Gastrocnemius medialis (tissue), 4 donors: ENCODE measurements around the gene MSI2. TPM values are rescaled to one million over a fixed set of nuclear protein-coding genes. Genes with fewer than 3 reads are reported as not detected.

ENCODE experiments used
- ATAC-seq, 2 donors: fragments of 150-250 bp; one replicate each; pipeline ENCODE4 v1.9.1; 2016
- DNase-seq, 2 donors: peaks; one replicate each; pipeline ENCODE4 v3.0.0-alpha.2; 2019
- H3K27ac ChIP-seq, 4 donors: fragments of 200-600 bp; sonication (generic); 1 replicate in 1 of 4; 2 replicates in 3 of 4; pipeline ENCODE4 v1.5.1; 2016 to 2018; ENCODE audit warnings: mild to moderate bottlenecking in 2 of 4, moderate library complexity in 1 of 4
- H3K27me3 ChIP-seq, 3 donors: fragments of 200-600 bp; sonication (generic) in 2 of 3; 1 replicate in 1 of 3; 2 replicates in 2 of 3; pipeline versions ENCODE4 v1.5.1 to v1.6.0; 2016 to 2019; ENCODE audit warnings: mild to moderate bottlenecking in 1 of 3, moderate library complexity in 1 of 3
- H3K36me3 ChIP-seq, 2 donors: fragments of 200-600 bp; sonication (generic) in 1 of 2; one replicate each; pipeline ENCODE4 v1.5.1; 2017 to 2018
- H3K4me1 ChIP-seq, 2 donors: fragments of 200-600 bp; sonication (generic) in 1 of 2; one replicate each; pipeline ENCODE4 v1.5.1; 2016 to 2017; ENCODE audit warnings: mild to moderate bottlenecking in 2 of 2
- H3K4me3 ChIP-seq, 4 donors: fragments of 200-600 bp; sonication (generic) in 3 of 4; 1 replicate in 1 of 4; 2 replicates in 3 of 4; pipeline ENCODE4 v1.5.1; 2016 to 2019; ENCODE audit warnings: mild to moderate bottlenecking in 2 of 4
- H3K9me3 ChIP-seq, 3 donors: fragments of 200-600 bp; sonication (generic) in 2 of 3; 1 replicate in 1 of 3; 2 replicates in 2 of 3; pipeline ENCODE4 v1.5.1; 2016 to 2019
- CTCF ChIP-seq, 5 experiments: fragments of 450-650 bp in 3 of 5; fragments of 200-600 bp in 2 of 5; sonication (generic) in 2 of 5; IDR thresholded peaks in 4 of 5; conservative IDR thresholded peaks in 1 of 5; 1 replicate in 4 of 5; 2 replicates in 1 of 5; pipeline ENCODE4 v1.5.1; 2016 to 2019; ENCODE audit warnings: antibody characterized with exemption in 5 of 5, mild to moderate bottlenecking in 3 of 5, moderate library complexity in 3 of 5
- POLR2A ChIP-seq, 2 donors: fragments of 450-650 bp; IDR thresholded peaks; one replicate each; pipeline ENCODE4 v1.6.1; 2017; ENCODE audit warnings: antibody characterized with exemption in 2 of 2, mild to moderate bottlenecking in 2 of 2, moderate library complexity in 2 of 2
- in situ Hi-C, 4 donors: fragments of 200-750 bp; cut with MboI; loops; one replicate each; pipeline versions ENCODE4 v1.15.0 to v1.8.0; 2017; ENCODE audit warnings: low sequenced_read_pairs in 4 of 4
- intact Hi-C: fragments of 100-400 bp; cut with DNase I; formaldehyde crosslinking; loops from one replicate; pipeline ENCODE4 v1.15.1; 2023; ENCODE audit warnings: low total_unique reads
- total RNA-seq, 4 donors: library from RNA; depleted of rRNA; stranded (reverse); fragments of >200 nt; gene quantifications; one replicate each; pipeline versions ENCODE4 v1.1.0 to v1.2.3, GENCODE V29; 2016

The MSI2 gene
- total RNA-seq, 4 donors from 2014 or later: 33.1 to 66.2 (median 48.5) TPM

- no peaks in the 10 kb centered on the region for H3K36me3 ChIP-seq
Measured at GRCh38 chr17:57247261-57247660, 9.1 kb upstream of the MSI2 start.

GRCh38 chr17:57247913-57248312, 8.4 kb upstream of the MSI2 start:
- in situ Hi-C loops: loop anchor here in 2 of 4 donors (5.0 to 25.0 kb wide), 3 partner anchors 419 to 589 kb away; partner anchors contain the start of gene CCDC182 (in 1 of the 2)
- intact Hi-C loops: no loop called here
- TF ChIP-seq CTCF (IDR thresholded peaks at IDR 0.05 in 4 of 5, conservative IDR thresholded peaks at IDR 0.05 in 1 of 5) (no peak), POLR2A (IDR thresholded peaks at IDR 0.05) (no peak)

More at GRCh38 chr17:57247261-57247660, 9.1 kb upstream of the MSI2 start:
- H3K27me3 ChIP-seq: no peaks in the 10 kb centered on the region
- no peaks in the 10 kb centered on the region for H3K9me3 ChIP-seq
- intact Hi-C loops: no loop called here
- no peak overlapping the region for H3K4me3 ChIP-seq
- TF ChIP-seq CTCF (IDR thresholded peaks at IDR 0.05 in 4 of 5, conservative IDR thresholded peaks at IDR 0.05 in 1 of 5) (no peak), POLR2A (IDR thresholded peaks at IDR 0.05) (no peak)
- ATAC-seq: no peak
- H3K27ac ChIP-seq: no peak overlapping the region
- no peak for DNase-seq
- peaks cover 7 to 8% of the 10 kb centered on the region in 2 donors for H3K4me1 ChIP-seq
- in situ Hi-C loops: loop anchor here in 2 of 4 donors (5.0 to 25.0 kb wide), 3 partner anchors 420 to 590 kb away; partner anchors contain the start of gene CCDC182 (in 1 of the 2)

GRCh38 chr17:57249520-57249919, 6.8 kb upstream of the MSI2 start:
- H3K36me3 ChIP-seq: no peaks in the 10 kb centered on the region
- in situ Hi-C loops (loop anchor here in 2 of 4 donors (5.0 to 25.0 kb wide), 3 partner anchors 418 to 588 kb away; partner anchors contain the start of gene CCDC182 (in 1 of the 2)), intact Hi-C loops (no loop called here)
- no peaks in the 10 kb centered on the region for H3K4me1 ChIP-seq
- DNase-seq (no peak), ATAC-seq (no peak)
- TF ChIP-seq POLR2A (IDR thresholded peaks at IDR 0.05) (no peak), CTCF (IDR thresholded peaks at IDR 0.05 in 4 of 5, conservative IDR thresholded peaks at IDR 0.05 in 1 of 5) (no peak)
- H3K4me3 ChIP-seq: no peak overlapping the region
- no peaks in the 10 kb centered on the region for H3K27me3 ChIP-seq
- no peaks in the 10 kb centered on the region for H3K9me3 ChIP-seq
- H3K27ac ChIP-seq: no peak overlapping the region

More at GRCh38 chr17:57247913-57248312, 8.4 kb upstream of the MSI2 start:
- Histone ChIP-seq H3K27ac (no peak overlapping the region), H3K4me1 (peaks cover under 1 to 1% of the 10 kb centered on the region in 2 donors), H3K36me3 (no peaks in the 10 kb centered on the region), H3K9me3 (no peaks in the 10 kb centered on the region), H3K27me3 (no peaks in the 10 kb centered on the region), H3K4me3 (no peak overlapping the region)
- ATAC-seq: no peak
- no peak for DNase-seq

GRCh38 chr17:57251211-57251787, 5.0 kb upstream of the MSI2 start:
- ATAC-seq (no peak), DNase-seq (no peak)
- TF ChIP-seq POLR2A (IDR thresholded peaks at IDR 0.05): no peak
- no peak for TF ChIP-seq CTCF (IDR thresholded peaks at IDR 0.05 in 4 of 5, conservative IDR thresholded peaks at IDR 0.05 in 1 of 5)
- Histone ChIP-seq H3K27ac (no peak overlapping the region), H3K4me3 (no peak overlapping the region), H3K9me3 (no peaks in the 10 kb centered on the region), H3K4me1 (peaks cover 0 to 3% of the 10 kb centered on the region in 2 donors), H3K27me3 (no peaks in the 10 kb centered on the region), H3K36me3 (no peaks in the 10 kb centered on the region)
- intact Hi-C loops (loop anchor here (10.0 kb wide), 1 partner anchor 834 kb away; the partner anchor contains the start of gene DYNLL2), in situ Hi-C loops (loop anchor here in 2 of 4 donors (5.0 to 25.0 kb wide), 2 partner anchors 411 to 736 kb away; partner anchors contain the start of gene VEZF1 (in 1 of the 2))
